ENCODE results near the gene NKAIN4.
A peak's percentile ranks its signal among the peaks of the same experiment; 100 is the strongest.

NKAIN4 gene

DNA sequence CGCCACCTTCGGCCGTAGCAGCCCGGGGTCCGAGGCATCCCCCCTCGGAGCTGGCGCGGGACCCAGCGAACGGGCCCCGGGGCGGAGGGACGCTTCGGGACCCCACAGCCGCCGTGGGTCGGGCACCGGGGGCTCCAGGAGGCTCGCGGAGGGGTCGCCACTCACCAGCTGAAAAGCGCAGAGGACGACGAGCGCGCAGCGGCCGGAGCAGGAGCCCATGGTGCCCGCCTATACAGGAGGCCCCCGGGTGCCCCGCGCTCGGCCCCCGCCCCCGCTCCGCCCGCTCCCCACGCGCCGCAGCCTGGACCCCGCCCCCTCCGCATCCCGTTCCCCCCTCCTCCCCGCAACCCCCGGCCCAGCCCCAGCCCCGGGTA is at the start of gene NKAIN4:
Gene NKAIN4 (minus strand): TSS at position 232 of the 374 bp plus-strand sequence. CDS start 13 bp downstream, at position 219.
- no peaks in the 10 kb centered on the region for H3K36me3 ChIP-seq (ENCODE audit: control insufficient read depth, insufficient read depth, low read length)
- H3K27ac ChIP-seq (ENCODE audit: low read depth, low read length), result no peak within 1 kb of the TSS
- H3K4me3 ChIP-seq (ENCODE audit: low read depth, low read length), result peak within 1 kb of the TSS; percentile 65
- peaks cover 54% of the 10 kb centered on the region for H3K27me3 ChIP-seq (ENCODE audit: control insufficient read depth, insufficient read depth, low read length)
- H3K9ac ChIP-seq (ENCODE audit: low read length), result no peak within 1 kb of the TSS
- H3K4me1 ChIP-seq (ENCODE audit: control insufficient read depth, insufficient read depth, low read length), result peaks cover 23% of the 10 kb centered on the region
- no peaks in the 10 kb centered on the region for H3K9me3 ChIP-seq (ENCODE audit: control insufficient read depth, insufficient read depth, low read depth, low read length)

DNA sequence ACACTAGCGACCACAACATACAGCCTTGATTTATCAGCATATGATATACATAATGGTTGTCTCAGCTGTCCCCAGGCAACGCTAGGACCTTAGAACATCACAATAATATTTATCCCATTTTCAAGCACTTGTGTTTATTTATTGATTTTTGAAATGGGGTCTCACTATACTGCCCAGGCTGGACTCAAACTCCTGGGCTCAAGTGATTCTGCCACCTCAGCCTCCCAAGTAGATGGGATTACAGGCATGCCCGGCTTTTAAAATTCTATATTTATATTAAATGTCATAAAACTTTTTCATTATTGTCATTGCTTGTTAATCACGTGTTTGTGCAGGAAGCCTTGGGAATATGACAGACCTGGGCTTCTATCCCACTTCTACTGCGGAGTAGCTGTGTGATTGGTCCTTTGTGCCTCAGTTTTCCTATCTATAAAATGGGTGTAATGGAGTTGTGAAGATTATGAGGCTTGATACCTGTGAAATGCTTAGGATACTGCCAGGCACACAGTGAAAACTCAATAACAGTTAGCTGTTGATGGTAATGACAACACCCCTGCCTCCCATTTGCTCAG is 48.9 kb upstream of the NKAIN4 start:
- no peak overlapping the region for H3K9ac ChIP-seq (ENCODE audit: low read length)
- H3K4me3 ChIP-seq (ENCODE audit: low read depth, low read length), result no peak overlapping the region
- peaks cover 4% of the 10 kb centered on the region; the same call in 1 of the 2 replicates for H3K27me3 ChIP-seq (ENCODE audit: control insufficient read depth, insufficient read depth, low read length)
- 0 out of 2 replicates have a peak, but pooled peaks cover 3% of the 10 kb centered on the region for H3K9me3 ChIP-seq (ENCODE audit: control insufficient read depth, insufficient read depth, low read depth, low read length)
- no peak overlapping the region for H3K27ac ChIP-seq (ENCODE audit: low read depth, low read length)
- no peaks in the 10 kb centered on the region for H3K36me3 ChIP-seq (ENCODE audit: control insufficient read depth, insufficient read depth, low read length)
- H3K4me1 ChIP-seq (ENCODE audit: control insufficient read depth, insufficient read depth, low read length), result no peaks in the 10 kb centered on the region

DNA sequence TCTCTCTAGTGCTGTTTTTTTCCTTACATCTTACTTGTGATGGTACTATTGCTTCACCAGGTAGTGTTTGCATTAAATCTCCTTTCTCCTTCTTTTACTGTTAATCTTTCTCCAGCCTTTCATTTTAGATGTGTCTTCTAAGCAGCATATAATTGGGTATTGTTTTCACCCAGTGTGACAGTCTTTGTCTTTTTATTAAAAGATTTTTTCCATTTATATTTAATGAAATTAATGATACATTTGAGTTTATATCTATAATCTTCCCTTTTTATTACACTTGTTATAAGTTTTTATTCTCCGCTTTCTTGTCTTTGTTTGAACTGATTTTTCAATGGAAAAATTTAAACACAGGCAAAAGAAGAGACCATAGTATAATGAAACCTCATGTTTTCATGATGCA is 47.4 kb upstream of the NKAIN4 start:
- H3K27ac ChIP-seq (ENCODE audit: low read depth, low read length), result no peak overlapping the region
- no peak overlapping the region for H3K4me3 ChIP-seq (ENCODE audit: low read depth, low read length)
- H3K9me3 ChIP-seq (ENCODE audit: control insufficient read depth, insufficient read depth, low read depth, low read length), result 0 out of 2 replicates have a peak, but pooled peaks cover 3% of the 10 kb centered on the region
- no peaks in the 10 kb centered on the region for H3K36me3 ChIP-seq (ENCODE audit: control insufficient read depth, insufficient read depth, low read length)
- no peaks in the 10 kb centered on the region for H3K4me1 ChIP-seq (ENCODE audit: control insufficient read depth, insufficient read depth, low read length)
- H3K27me3 ChIP-seq (ENCODE audit: control insufficient read depth, insufficient read depth, low read length), result peaks cover 4% of the 10 kb centered on the region; the same call in 1 of the 2 replicates
- no peak overlapping the region for H3K9ac ChIP-seq (ENCODE audit: low read length)

DNA sequence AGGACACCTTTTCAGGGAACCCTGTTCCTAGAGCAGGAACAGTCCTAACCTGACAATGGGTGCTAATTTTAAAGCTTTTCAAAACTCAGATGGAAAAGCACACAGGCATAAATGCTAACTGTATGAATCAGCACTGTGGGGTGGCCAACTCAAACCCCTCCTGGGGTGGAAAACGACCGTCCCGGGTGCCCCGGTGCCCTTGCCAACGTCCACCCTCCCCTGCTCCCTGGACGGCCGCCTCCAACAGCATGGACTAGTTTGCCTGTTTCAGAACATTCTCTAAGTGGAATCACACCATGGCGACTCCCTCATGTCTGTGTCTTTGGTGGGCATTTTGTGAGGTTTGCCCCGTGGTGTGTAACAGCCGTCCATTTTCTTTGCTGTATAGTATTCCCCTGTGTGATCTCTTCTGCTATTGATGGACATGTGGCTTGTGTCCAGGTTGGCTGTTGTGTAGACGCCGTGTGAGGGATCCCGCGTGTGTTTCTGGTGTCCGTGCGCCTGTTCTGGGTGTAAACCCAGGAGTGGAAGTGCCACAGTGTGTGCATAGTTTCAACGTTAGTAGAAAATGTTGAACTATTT is 44.6 kb upstream of the NKAIN4 start:
- Histone ChIP-seq H3K9me3 (ENCODE audit: control insufficient read depth, insufficient read depth, low read depth, low read length) (0 out of 2 replicates have a peak, but pooled peaks cover 3% of the 10 kb centered on the region), H3K27me3 (ENCODE audit: control insufficient read depth, insufficient read depth, low read length) (peaks cover 20% of the 10 kb centered on the region; the same call in 1 of the 2 replicates), H3K4me1 (ENCODE audit: control insufficient read depth, insufficient read depth, low read length) (peaks cover 12% of the 10 kb centered on the region), H3K36me3 (ENCODE audit: control insufficient read depth, insufficient read depth, low read length) (no peaks in the 10 kb centered on the region), H3K4me3 (ENCODE audit: low read depth, low read length) (no peak overlapping the region), H3K27ac (ENCODE audit: low read depth, low read length) (no peak overlapping the region), H3K9ac (ENCODE audit: low read length) (no peak overlapping the region)

DNA sequence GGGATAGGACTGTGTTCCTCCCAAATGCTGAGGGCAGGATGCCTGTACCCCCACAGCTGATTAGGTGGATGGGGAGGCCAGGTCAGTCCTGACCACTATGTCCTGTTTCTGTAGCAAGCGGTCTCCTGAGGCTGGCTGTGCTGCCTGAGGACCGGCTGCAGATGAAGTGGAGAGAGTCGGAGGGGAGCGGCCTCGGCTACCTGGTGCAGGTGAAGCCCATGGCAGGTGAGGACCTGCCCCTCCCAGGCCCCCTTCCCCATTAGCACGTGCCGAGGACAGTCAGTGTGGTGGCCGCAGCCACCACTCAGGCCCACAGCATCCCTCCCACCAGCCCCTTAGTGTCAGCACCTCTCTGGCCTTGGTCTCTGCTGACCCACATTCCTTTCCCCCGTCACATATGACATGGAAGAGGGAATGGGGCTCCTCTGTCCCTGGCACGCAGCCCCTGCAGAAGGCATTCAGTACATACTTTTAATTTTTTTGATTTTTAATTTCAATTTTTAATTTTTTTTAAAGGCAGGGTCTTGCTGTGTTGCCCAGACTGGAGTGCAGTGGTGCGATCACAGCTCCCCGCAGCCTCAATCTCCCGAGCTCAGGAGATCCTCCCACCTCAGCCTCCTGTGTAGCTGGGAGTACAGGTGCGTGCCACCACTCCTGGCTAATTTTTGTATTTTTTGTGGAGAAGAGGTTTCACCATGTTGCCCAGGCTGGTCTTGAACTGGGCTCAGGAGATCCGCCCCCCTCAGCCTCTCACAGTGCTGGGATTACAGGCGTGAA is 43.7 kb upstream of the NKAIN4 start:
- Histone ChIP-seq H3K9ac (ENCODE audit: low read length) (no peak overlapping the region), H3K27me3 (ENCODE audit: control insufficient read depth, insufficient read depth, low read length) (peaks cover 20% of the 10 kb centered on the region; the same call in 1 of the 2 replicates), H3K4me3 (ENCODE audit: low read depth, low read length) (no peak overlapping the region), H3K9me3 (ENCODE audit: control insufficient read depth, insufficient read depth, low read depth, low read length) (0 out of 2 replicates have a peak, but pooled peaks cover 3% of the 10 kb centered on the region), H3K36me3 (ENCODE audit: control insufficient read depth, insufficient read depth, low read length) (no peaks in the 10 kb centered on the region), H3K4me1 (ENCODE audit: control insufficient read depth, insufficient read depth, low read length) (peaks cover 12% of the 10 kb centered on the region), H3K27ac (ENCODE audit: low read depth, low read length) (no peak overlapping the region)

DNA sequence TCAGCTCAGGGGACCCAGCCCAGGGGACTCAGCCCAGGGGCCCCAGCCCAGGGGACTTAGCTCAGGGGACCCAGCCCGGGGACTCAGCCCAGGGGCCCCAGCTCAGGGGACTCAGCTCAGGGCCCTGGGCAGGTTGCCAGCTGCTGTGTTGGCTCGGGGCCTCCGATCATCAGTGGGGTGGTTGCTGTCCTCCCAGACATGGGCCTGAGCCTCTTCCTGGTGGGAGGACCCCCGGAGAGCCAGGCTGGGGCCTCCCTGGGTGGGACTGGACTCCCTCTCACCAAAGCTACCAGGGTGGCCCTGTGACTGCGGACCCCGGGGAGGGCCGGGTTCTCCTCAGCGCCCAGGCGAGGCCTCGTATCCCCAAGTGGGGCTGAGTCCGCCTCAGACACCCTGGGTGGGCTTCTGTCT is 43.1 kb upstream of the NKAIN4 start:
- peaks cover 16% of the 10 kb centered on the region; the same call in 1 of the 2 replicates for H3K27me3 ChIP-seq (ENCODE audit: control insufficient read depth, insufficient read depth, low read length)
- no peak overlapping the region for H3K27ac ChIP-seq (ENCODE audit: low read depth, low read length)
- no peak overlapping the region for H3K9ac ChIP-seq (ENCODE audit: low read length)
- H3K9me3 ChIP-seq (ENCODE audit: control insufficient read depth, insufficient read depth, low read depth, low read length), result 0 out of 2 replicates have a peak, but pooled peaks cover 3% of the 10 kb centered on the region
- no peaks in the 10 kb centered on the region for H3K36me3 ChIP-seq (ENCODE audit: control insufficient read depth, insufficient read depth, low read length)
- peaks cover 12% of the 10 kb centered on the region for H3K4me1 ChIP-seq (ENCODE audit: control insufficient read depth, insufficient read depth, low read length)
- H3K4me3 ChIP-seq (ENCODE audit: low read depth, low read length), result no peak overlapping the region

DNA sequence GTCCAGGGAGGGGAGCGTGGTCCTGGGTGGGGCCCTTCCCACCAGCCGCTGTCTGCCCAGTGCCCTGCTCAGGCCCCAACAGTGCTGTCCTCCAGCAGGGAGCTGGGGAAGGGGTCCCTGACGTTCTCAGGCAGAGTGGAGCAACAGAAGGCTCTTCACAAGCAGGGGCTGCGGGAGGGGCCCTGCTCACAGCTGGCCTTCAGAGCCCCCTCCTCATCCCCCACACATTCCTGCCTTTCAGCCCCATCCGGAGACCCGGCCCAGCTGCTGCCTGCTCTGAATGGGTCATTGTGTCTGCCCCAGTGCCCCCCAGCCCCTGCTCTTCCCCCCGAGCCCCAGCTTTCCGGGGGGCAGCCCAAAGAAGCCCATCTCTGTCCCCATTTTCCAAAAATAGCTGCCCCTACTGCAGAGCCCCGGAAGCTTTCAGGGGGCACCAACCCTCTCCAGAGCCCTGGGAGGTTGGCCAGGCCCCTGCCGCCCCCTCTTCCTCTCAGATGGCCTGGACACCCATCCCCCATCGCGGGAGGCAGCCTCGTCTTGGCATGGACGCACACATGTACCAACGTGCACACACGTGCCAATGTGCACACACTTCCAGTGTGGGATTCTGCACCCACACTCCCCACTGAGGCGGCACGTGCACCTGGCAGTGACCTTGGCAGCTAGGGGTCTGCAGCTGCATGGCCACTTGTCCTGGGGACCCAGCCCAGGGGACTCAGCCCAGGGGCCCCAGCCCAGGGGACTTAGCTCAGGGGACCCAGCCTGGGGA is 42.5 kb upstream of the NKAIN4 start:
- Histone ChIP-seq H3K27ac (ENCODE audit: low read depth, low read length) (no peak overlapping the region), H3K36me3 (ENCODE audit: control insufficient read depth, insufficient read depth, low read length) (no peaks in the 10 kb centered on the region), H3K4me1 (ENCODE audit: control insufficient read depth, insufficient read depth, low read length) (peaks cover 12% of the 10 kb centered on the region), H3K27me3 (ENCODE audit: control insufficient read depth, insufficient read depth, low read length) (peaks cover 16% of the 10 kb centered on the region; the same call in 1 of the 2 replicates), H3K4me3 (ENCODE audit: low read depth, low read length) (no peak overlapping the region), H3K9me3 (ENCODE audit: control insufficient read depth, insufficient read depth, low read depth, low read length) (0 out of 2 replicates have a peak, but pooled peaks cover 3% of the 10 kb centered on the region), H3K9ac (ENCODE audit: low read length) (no peak overlapping the region)

DNA sequence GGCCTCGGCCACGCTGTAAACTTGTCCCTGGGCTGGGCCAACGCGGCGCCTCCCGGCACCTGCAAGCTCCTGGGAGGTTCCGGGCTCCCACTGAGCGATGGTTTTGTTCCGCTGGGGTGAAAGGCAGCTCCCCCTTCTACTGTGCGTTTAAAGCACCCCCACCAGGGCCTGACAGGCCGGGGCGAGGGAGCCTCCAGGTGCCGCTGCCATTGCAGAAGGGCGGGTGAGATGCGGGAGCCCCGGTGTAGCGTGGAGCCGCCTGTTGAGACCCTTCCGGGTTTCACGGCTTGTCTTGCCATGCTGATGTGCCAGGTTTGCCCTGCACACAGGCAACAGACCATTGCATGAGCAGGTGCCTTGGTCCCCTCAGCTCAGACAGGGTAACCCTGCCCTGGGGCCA is 41.6 kb upstream of the NKAIN4 start:
- Histone ChIP-seq H3K9ac (ENCODE audit: low read length) (no peak overlapping the region), H3K27ac (ENCODE audit: low read depth, low read length) (no peak overlapping the region), H3K9me3 (ENCODE audit: control insufficient read depth, insufficient read depth, low read depth, low read length) (no peaks in the 10 kb centered on the region), H3K36me3 (ENCODE audit: control insufficient read depth, insufficient read depth, low read length) (no peaks in the 10 kb centered on the region), H3K4me1 (ENCODE audit: control insufficient read depth, insufficient read depth, low read length) (peaks cover 15% of the 10 kb centered on the region), H3K4me3 (ENCODE audit: low read depth, low read length) (no peak overlapping the region), H3K27me3 (ENCODE audit: control insufficient read depth, insufficient read depth, low read length) (peaks cover 16% of the 10 kb centered on the region; the same call in 1 of the 2 replicates)

DNA sequence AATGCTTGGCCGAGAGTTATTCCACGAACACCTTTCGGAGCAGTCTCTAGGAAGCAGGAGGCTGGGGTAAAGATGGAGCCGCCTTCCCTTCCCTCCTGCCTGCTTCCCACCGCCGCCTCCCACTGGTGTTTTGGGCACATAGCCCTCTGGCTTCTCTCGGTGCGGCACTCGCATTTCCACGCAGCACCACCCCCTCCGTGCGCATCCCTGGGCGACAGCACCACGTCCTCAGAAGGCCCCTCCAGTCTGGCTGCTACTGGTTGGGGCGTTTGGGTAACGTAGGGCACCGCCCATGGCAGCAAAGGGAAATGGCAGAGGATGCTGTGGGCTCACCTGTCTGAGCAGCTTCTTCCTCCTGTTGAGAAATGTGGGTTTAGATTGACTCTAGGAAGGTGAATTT is 41.2 kb upstream of the NKAIN4 start:
- Histone ChIP-seq H3K9me3 (ENCODE audit: control insufficient read depth, insufficient read depth, low read depth, low read length) (no peaks in the 10 kb centered on the region), H3K27me3 (ENCODE audit: control insufficient read depth, insufficient read depth, low read length) (peaks cover 16% of the 10 kb centered on the region; the same call in 1 of the 2 replicates), H3K36me3 (ENCODE audit: control insufficient read depth, insufficient read depth, low read length) (no peaks in the 10 kb centered on the region), H3K4me1 (ENCODE audit: control insufficient read depth, insufficient read depth, low read length) (peaks cover 19% of the 10 kb centered on the region), H3K27ac (ENCODE audit: low read depth, low read length) (no peak overlapping the region), H3K4me3 (ENCODE audit: low read depth, low read length) (no peak overlapping the region), H3K9ac (ENCODE audit: low read length) (no peak overlapping the region)

DNA sequence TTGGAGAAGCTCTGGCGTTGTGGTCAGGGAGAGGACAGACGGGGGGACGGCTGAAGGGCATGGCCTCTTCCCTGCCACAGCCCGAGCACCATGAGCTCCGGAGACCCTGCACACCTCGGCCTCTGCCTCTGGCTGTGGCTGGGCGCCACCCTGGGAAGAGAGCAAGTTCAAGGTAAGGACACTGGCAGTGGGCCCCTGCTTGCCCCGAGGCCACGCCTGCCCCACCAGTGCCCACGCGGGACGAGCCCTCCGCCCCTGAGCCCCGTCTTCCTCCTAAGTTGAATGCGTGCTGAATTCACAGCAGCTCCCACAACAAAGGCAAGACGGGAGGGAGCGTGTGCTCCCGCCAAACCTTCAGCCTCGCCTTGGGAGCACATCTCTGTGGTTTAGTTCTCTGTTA is 40.8 kb upstream of the NKAIN4 start:
- peaks cover 21% of the 10 kb centered on the region for H3K4me1 ChIP-seq (ENCODE audit: control insufficient read depth, insufficient read depth, low read length)
- H3K36me3 ChIP-seq (ENCODE audit: control insufficient read depth, insufficient read depth, low read length), result no peaks in the 10 kb centered on the region
- H3K9ac ChIP-seq (ENCODE audit: low read length), result no peak overlapping the region
- H3K27ac ChIP-seq (ENCODE audit: low read depth, low read length), result no peak overlapping the region
- H3K27me3 ChIP-seq (ENCODE audit: control insufficient read depth, insufficient read depth, low read length), result peaks cover 16% of the 10 kb centered on the region; the same call in 1 of the 2 replicates
- H3K4me3 ChIP-seq (ENCODE audit: low read depth, low read length), result no peak overlapping the region
- no peaks in the 10 kb centered on the region for H3K9me3 ChIP-seq (ENCODE audit: control insufficient read depth, insufficient read depth, low read depth, low read length)
